PC-3 (cell line): ENCODE measurements around the gene SMNDC1.

Experiments used
- CTCF ChIP-seq: fragments of 300-600 bp; sonication (generic); conservative IDR thresholded peaks from 2 replicates; pipeline ENCODE4 v1.5.1; 2017; ENCODE audit warnings: antibody characterized with exemption, low read depth, mild to moderate bottlenecking, low read length
- EZH2 ChIP-seq: fragments of 300-600 bp; sonication (generic); IDR thresholded peaks from one replicate; pipeline ENCODE4 v1.6.1; 2017; ENCODE audit warnings: antibody characterized with exemption, mild to moderate bottlenecking, low read length; ENCODE audit not compliant: unreplicated experiment

DNA sequence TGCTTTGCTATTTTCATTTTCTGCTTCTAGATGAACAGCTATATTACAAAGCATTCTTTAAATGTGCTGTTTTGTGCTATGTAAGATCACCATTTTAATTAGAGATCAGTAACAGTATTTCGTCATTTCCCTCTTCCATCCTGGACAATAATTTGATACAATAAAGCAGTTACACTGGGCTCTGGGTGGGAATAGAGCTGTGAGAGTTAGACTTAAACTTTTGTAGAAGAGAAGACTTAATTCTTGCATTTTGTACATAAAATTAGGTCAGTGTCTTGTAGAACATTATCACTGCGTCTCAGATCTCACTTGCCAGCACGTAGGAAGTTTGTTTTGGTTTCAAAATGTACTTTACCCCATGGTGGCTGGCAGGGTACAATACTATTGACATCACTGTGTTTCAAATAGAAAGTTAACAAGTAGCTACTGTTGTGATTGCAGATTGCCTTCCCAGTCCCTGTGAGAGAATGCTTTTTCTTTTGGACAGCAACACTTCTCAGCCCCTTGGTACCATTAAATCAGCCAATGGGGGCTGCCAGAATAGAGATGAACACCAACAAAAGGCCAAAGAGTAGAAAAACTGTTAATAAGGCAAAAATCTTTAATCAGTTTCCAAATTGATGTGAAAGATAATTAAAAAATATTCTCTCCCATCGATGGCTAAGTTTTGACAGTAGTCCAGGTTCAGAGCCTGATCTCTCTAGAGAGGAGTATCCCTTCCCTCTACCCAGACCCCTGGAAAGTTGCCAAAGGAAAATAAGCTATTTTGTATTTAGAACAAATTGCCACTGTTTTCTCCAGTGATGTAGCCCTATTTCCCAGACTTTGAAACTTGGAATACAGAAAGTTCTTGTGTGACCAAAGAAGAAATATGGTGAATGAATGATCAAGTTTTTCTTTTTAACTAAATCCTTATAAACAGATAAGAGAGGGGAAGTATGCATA lies 35.1 kb downstream of the SMNDC1 start:
- TF ChIP-seq CTCF (no peak), EZH2 (no peak)
